HG03025 (cell line): ENCODE data around the gene ALDH1A3.

Source experiments
- ATAC-seq: cut with Tn5 transposase; IDR thresholded peaks from one replicate; pipeline ENCODE4 v1.9.1; 2021; ENCODE audit warnings: mild to moderate bottlenecking, moderate library complexity; ENCODE audit not compliant: unreplicated experiment, low FRiP score

ALDH1A3 gene

GRCh38 chr15:100944986-100945385 lies 65.4 kb downstream of the ALDH1A3 start:
- ATAC-seq, result no peak

DNA sequence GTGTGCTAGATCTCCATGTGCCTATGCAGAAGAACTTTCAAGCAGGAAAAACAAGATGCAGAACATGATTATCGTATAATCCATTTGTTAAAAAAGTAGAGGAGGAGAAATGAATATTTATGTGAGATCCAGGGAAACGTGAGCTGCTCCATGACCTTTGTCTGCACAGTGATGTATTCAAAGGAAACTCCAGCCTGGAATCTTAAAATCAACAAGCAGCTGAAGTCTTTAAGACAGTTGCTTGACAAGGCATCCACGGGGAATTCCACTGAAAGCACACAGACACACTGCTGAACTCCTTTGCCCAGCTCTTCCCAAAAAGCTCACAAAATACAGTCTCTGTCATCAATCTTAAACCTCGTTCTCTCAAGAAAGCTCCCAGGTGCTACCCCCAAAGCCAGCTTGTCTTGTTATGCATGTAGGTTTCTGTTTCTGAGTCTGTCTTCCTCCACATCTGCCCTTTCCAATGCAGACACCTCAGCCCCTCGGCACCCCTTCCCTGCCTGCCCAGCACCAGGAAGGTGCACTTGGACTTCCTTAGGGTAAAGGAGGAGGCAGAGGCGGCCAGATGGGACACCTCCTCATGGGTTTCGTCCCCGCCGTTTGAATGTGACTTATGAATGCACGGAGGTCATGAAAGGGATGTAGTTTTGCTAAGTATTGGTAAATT lies 68.3 kb downstream of the ALDH1A3 start:
- ATAC-seq, result peak; percentile 69

DNA sequence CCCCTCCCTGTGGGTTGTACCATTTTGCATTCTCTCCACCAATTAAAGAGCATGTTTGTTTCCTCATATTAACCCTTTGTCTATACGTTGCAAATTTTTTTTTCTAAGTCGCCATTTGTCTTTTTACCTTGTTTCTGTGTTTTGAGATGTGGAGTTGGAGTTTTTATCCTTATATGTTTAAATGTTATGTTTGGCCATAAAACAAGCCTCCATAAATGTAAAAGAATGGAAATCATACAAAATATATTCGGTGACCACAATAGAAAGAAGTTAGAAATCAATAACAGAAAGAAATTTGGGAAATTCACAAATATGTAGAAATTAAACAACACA lies 68.8 kb downstream of the ALDH1A3 start:
- ATAC-seq, result no peak

- no peak for ATAC-seq
Observed at GRCh38 chr15:100949691-100950090, 70.1 kb downstream of the ALDH1A3 start.

GRCh38 chr15:100951965-100952364 lies 72.3 kb downstream of the ALDH1A3 start:
- no peak for ATAC-seq

DNA sequence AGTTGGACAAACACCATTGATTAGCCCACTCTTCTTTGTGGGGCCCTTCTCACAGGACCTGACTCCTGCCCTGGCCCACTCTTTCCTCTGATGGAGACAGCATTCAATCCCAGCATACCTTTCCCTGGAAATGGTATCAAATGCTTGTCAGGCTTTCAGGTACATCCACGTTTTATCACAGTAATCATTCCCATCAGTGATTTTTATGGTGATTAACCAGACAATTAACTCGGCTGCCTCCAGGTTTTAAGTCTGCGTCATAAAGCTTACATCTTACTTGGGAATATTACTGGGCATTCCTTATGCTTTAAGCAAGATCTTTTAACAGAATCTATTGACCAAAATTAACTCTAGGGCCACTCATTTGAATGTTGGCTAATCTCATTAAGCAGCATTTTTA lies 72.9 kb downstream of the ALDH1A3 start:
- ATAC-seq, result no peak

GRCh38 chr15:100958326-100959065 lies 78.9 kb downstream of the ALDH1A3 start:
- ATAC-seq, result no peak

GRCh38 chr15:100959066-100960050 lies 79.7 kb downstream of the ALDH1A3 start:
- ATAC-seq, result no peak
